Vagina (tissue), 2 donors: ENCODE measurements around the gene PALLD.

ENCODE experiments used
- CTCF ChIP-seq, 3 experiments: fragments of 450-650 bp in 2 of 3; fragments of 200-600 bp in 1 of 3; sonication (generic) in 1 of 3; IDR thresholded peaks; one replicate each; pipeline ENCODE4 v1.5.1; 2017 to 2019; ENCODE audit warnings: antibody characterized with exemption in 3 of 3, mild to moderate bottlenecking in 2 of 3, moderate library complexity in 2 of 3
- POLR2AphosphoS5 ChIP-seq, 2 donors: sonication (generic); formaldehyde crosslinking; IDR thresholded peaks; one replicate each; pipeline ENCODE4 v1.9.0; 2017; ENCODE audit warnings: antibody characterized with exemption in 2 of 2, mild to moderate bottlenecking in 2 of 2, low read depth in 1 of 2; ENCODE audit not compliant: insufficient read depth in 1 of 2

GRCh38 chr4:168451744-168452390 lies 45.0 kb upstream of the PALLD start:
- no peak for TF ChIP-seq CTCF (IDR thresholded peaks at IDR 0.05)
- no peak for TF ChIP-seq POLR2AphosphoS5 (IDR thresholded peaks at IDR 0.05; ENCODE audit: insufficient read depth in 1 of 2, low read depth in 1 of 2)
